Vagina (tissue), 2 donors: ENCODE data around the gene THSD1.

ENCODE experiments used
- CTCF ChIP-seq, 3 experiments: fragments of 450-650 bp in 2 of 3; fragments of 200-600 bp in 1 of 3; sonication (generic) in 1 of 3; IDR thresholded peaks; one replicate each; pipeline ENCODE4 v1.5.1; 2017 to 2019; ENCODE audit warnings: antibody characterized with exemption in 3 of 3, mild to moderate bottlenecking in 2 of 3, moderate library complexity in 2 of 3
- POLR2A ChIP-seq, 2 donors: fragments of 450-650 bp; IDR thresholded peaks; one replicate each; pipeline ENCODE4 v1.6.1; 2017; ENCODE audit warnings: antibody characterized with exemption in 2 of 2, mild to moderate bottlenecking in 2 of 2, moderate library complexity in 2 of 2
- POLR2AphosphoS5 ChIP-seq, 2 donors: sonication (generic); formaldehyde crosslinking; IDR thresholded peaks; one replicate each; pipeline ENCODE4 v1.9.0; 2017; ENCODE audit warnings: antibody characterized with exemption in 2 of 2, mild to moderate bottlenecking in 2 of 2, low read depth in 1 of 2; ENCODE audit not compliant: insufficient read depth in 1 of 2

- no peak for TF ChIP-seq CTCF (IDR thresholded peaks at IDR 0.05)
- no peak for TF ChIP-seq POLR2A (IDR thresholded peaks at IDR 0.05)
- TF ChIP-seq POLR2AphosphoS5 (IDR thresholded peaks at IDR 0.05; ENCODE audit: insufficient read depth in 1 of 2, low read depth in 1 of 2): no peak
Observed at GRCh38 chr13:52377898-52378297, 28.1 kb downstream of the THSD1 start.
